Neural progenitor cell (in vitro differentiated cells): ENCODE data around the gene IRF9. TPM values are rescaled to one million over a fixed set of nuclear protein-coding genes. Genes with fewer than 3 reads are reported as not detected.

ENCODE experiments used
- DNase-seq: peaks from one replicate; pipeline ENCODE4 v3.0.0-alpha.2; 2016; ENCODE audit warnings: low spot score
- H2AFZ ChIP-seq: fragments of 200-600 bp; sonication (generic); replicated peaks from 2 replicates; pipeline ENCODE4 v1.6.1; 2016; ENCODE audit warnings: antibody characterized with exemption
- H3F3A ChIP-seq: fragments of 200-600 bp; sonication (generic); 2 replicates; pipeline ENCODE4 v1.6.1; 2016; ENCODE audit warnings: antibody characterized with exemption, low read depth
- H3K27ac ChIP-seq: fragments of 200-600 bp; sonication (generic); 2 replicates; pipeline ENCODE4 v1.5.1; 2016; ENCODE audit warnings: mild to moderate bottlenecking
- H3K27me3 ChIP-seq: fragments of 200-600 bp; sonication (generic); 2 replicates; pipeline ENCODE4 v1.6.1; 2016; ENCODE audit warnings: mild to moderate bottlenecking, moderate library complexity
- H3K36me3 ChIP-seq: fragments of 200-600 bp; sonication (generic); 2 replicates; pipeline ENCODE4 v1.5.1; 2016
- H3K4me1 ChIP-seq: fragments of 200-600 bp; sonication (generic); 2 replicates; pipeline ENCODE4 v1.6.1; 2016; ENCODE audit warnings: mixed run types
- H3K4me2 ChIP-seq: fragments of 200-600 bp; sonication (generic); 2 replicates; pipeline ENCODE4 v1.6.1; 2016
- H3K4me3 ChIP-seq: fragments of 200-600 bp; sonication (generic); 2 replicates; pipeline ENCODE4 v1.5.1; 2016
- H3K79me2 ChIP-seq: fragments of 200-600 bp; sonication (generic); 2 replicates; pipeline ENCODE4 v1.6.1; 2016; ENCODE audit warnings: low read depth
- H3K9ac ChIP-seq: fragments of 200-600 bp; sonication (generic); 2 replicates; pipeline ENCODE4 v1.6.1; 2016
- H3K9me3 ChIP-seq: fragments of 200-600 bp; sonication (generic); 2 replicates; pipeline ENCODE4 v1.5.1; 2016; ENCODE audit warnings: low read depth
- H4K20me1 ChIP-seq: fragments of 200-600 bp; sonication (generic); 2 replicates; pipeline ENCODE4 v1.6.1; 2016; ENCODE audit warnings: low read depth
- H3K27ac Mint-ChIP-seq: 3 replicates; pipeline ENCODE4 v1.8.0; 2021; ENCODE audit warnings: mixed read lengths
- H3K27me3 Mint-ChIP-seq: 2 replicates; pipeline ENCODE4 v1.8.0; 2022; ENCODE audit warnings: low read depth, mild to moderate bottlenecking, inconsistent platforms, moderate library complexity, mixed read lengths; ENCODE audit not compliant: insufficient read depth
- H3K36me3 Mint-ChIP-seq: 3 replicates; pipeline ENCODE4 v1.8.0; 2021; ENCODE audit warnings: mixed read lengths
- H3K4me1 Mint-ChIP-seq: 3 replicates; pipeline ENCODE4 v1.8.0; 2021; ENCODE audit warnings: mixed read lengths
- H3K4me3 Mint-ChIP-seq: 3 replicates; pipeline ENCODE4 v1.8.0; 2021; ENCODE audit warnings: mild to moderate bottlenecking, moderate library complexity, mixed read lengths
- H3K9me3 Mint-ChIP-seq: 3 replicates; pipeline ENCODE4 v1.8.0; 2020; ENCODE audit warnings: mixed read lengths
- EZH2 ChIP-seq: fragments of 200-600 bp; sonication (generic); IDR thresholded peaks from 2 replicates; pipeline ENCODE4 v1.6.1; 2017; ENCODE audit warnings: antibody characterized with exemption, mild to moderate bottlenecking, moderate library complexity
- EZH2phosphoT487 ChIP-seq: fragments of 200-600 bp; sonication (generic); IDR thresholded peaks from 2 replicates; pipeline ENCODE4 v1.6.1; 2017; ENCODE audit warnings: antibody characterized with exemption
- total RNA-seq: library from RNA; depleted of rRNA; stranded (reverse); fragments of >200 nt; gene quantifications from 2 replicates; pipeline ENCODE4 v1.2.3, GENCODE V29; 2015; ENCODE audit warnings: low replicate concordance
- TF ChIP-seq, protein P1 (sequence below): fragments of 200-600 bp; sonication (generic); IDR thresholded peaks from 2 replicates; pipeline ENCODE4 v1.5.1; 2017; ENCODE audit warnings: antibody characterized with exemption, mild to moderate bottlenecking

Gene IRF9
- total RNA-seq, 1 donor from 2014 or later = 9.7 TPM

DNA sequence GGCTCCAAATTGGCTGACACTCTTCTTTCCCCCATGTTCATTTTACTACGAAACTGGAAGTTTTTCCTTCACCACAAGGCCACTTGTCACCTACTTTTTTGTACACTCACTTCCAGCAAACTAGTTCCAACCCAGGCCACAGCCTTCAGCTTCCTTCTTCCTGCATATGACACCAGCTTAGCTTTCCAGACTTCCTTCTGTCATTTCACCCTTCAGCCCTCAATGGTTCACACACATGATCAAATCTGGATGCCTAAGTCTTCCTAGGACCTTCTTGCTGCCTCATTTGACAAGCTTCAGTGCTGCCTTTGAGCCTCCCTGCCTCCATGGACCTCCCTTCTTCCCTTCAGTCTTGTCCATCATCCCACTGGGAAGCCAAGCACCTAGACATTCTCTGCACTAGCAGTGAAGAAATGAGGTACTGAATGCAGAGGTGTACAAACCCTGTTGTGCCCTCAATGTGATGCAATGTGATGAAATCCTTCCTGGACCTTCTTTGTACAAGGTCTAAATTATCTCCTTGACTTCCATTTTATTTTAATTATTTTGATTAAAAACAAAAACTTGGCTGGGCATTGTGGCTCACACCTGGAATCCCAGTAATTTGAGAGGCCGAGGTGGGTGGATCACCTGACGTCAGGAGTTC, 6.5 kb downstream of the IRF9 start:
- Histone ChIP-seq H3K27me3 (no peaks in the 10 kb centered on the region), H2AFZ (no peak overlapping the region), H3K27ac (no peak overlapping the region), H3K9me3 (no peaks in the 10 kb centered on the region), H3K4me1 (no peaks in the 10 kb centered on the region), H4K20me1 (no peaks in the 10 kb centered on the region), H3K4me2 (no peak overlapping the region), H3F3A (peaks cover 19% of the 10 kb centered on the region), H3K36me3 (no peaks in the 10 kb centered on the region), H3K4me3 (no peak overlapping the region), H3K9ac (no peak overlapping the region), H3K79me2 (peaks cover 6% of the 10 kb centered on the region)
- Mint-ChIP-seq H3K4me3 (no peak overlapping the region), H3K4me1 (peaks cover 4% of the 10 kb centered on the region), H3K9me3 (no peaks in the 10 kb centered on the region), H3K36me3 (peaks cover 3% of the 10 kb centered on the region), H3K27me3 (peaks cover 8% of the 10 kb centered on the region), H3K27ac (peak overlapping the region; percentile 57)
- DNase-seq = no peak
- TF ChIP-seq EZH2phosphoT487 (no peak), EZH2 (no peak)
- TF ChIP-seq, protein P1, sequence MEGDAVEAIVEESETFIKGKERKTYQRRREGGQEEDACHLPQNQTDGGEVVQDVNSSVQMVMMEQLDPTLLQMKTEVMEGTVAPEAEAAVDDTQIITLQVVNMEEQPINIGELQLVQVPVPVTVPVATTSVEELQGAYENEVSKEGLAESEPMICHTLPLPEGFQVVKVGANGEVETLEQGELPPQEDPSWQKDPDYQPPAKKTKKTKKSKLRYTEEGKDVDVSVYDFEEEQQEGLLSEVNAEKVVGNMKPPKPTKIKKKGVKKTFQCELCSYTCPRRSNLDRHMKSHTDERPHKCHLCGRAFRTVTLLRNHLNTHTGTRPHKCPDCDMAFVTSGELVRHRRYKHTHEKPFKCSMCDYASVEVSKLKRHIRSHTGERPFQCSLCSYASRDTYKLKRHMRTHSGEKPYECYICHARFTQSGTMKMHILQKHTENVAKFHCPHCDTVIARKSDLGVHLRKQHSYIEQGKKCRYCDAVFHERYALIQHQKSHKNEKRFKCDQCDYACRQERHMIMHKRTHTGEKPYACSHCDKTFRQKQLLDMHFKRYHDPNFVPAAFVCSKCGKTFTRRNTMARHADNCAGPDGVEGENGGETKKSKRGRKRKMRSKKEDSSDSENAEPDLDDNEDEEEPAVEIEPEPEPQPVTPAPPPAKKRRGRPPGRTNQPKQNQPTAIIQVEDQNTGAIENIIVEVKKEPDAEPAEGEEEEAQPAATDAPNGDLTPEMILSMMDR = no peak

DNA sequence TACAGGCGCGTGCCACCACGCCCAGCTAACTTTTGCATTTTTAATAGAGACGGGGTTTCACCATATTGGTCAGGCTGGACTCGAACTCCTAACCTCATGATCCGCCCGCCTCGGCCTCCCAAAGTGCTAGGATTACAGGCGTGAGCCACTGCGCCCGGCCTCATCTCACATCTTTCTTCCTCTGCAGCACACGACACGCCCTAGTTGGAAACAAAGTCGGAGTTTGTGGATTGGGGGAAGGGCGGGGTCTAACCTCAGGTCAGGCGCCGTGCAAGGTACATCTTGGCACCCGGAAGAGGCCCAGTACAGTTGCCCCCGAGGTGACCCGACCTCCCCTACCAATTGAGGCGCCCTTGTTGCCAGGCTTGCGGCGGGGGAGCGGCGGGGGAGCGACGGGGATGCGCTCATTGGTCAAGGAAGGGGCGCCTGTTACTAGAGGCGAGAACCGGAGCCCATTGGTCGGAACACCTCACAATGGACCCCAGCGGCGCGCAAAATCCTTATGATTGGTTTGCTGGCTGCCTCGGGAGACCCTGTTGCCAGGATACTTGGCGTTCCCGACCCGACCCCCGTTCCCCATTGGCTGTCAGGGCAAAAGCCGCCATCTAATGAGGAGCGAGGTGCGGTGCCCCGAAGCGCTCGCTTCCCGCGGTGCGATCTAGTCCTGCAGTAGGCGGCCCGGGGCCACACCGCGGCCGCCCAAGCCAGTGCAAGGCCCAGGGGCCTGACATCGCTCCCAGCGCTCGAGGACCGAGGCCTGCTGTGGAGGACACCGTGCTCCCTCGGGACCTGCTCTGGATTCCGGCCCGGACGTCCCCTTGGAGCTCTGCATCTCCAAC, 10.6 kb downstream of the IRF9 start, which contains the start of gene REC8:
REC8 (plus strand) TSS at position 659 of the 839 bp plus-strand sequence. CDS start 473 bp downstream, outside the sequence.
- Histone ChIP-seq H3K9me3 (no peaks in the 10 kb centered on the region), H3K36me3 (no peaks in the 10 kb centered on the region), H3K9ac (no peak within 1 kb of the TSS), H3K79me2 (peaks cover 16% of the 10 kb centered on the region), H4K20me1 (peaks cover 8% of the 10 kb centered on the region), H3K4me1 (peaks cover 5% of the 10 kb centered on the region), H2AFZ (peak within 1 kb of the TSS; percentile 38), H3K4me2 (peak within 1 kb of the TSS; percentile 90), H3K27me3 (no peaks in the 10 kb centered on the region), H3F3A (peaks cover 23% of the 10 kb centered on the region), H3K27ac (no peak within 1 kb of the TSS), H3K4me3 (peak within 1 kb of the TSS; percentile 60)
- H3K4me1 Mint-ChIP-seq = peaks cover 7% of the 10 kb centered on the region
- DNase-seq = peak; percentile 99
- H3K36me3 Mint-ChIP-seq = peaks cover 2% of the 10 kb centered on the region
- H3K27ac Mint-ChIP-seq = peak within 1 kb of the TSS; percentile 50
- peak within 1 kb of the TSS; percentile 81 for H3K4me3 Mint-ChIP-seq
- H3K9me3 Mint-ChIP-seq = peaks cover 3% of the 10 kb centered on the region
- peaks cover 6% of the 10 kb centered on the region for H3K27me3 Mint-ChIP-seq
- TF ChIP-seq EZH2 (no peak), EZH2phosphoT487 (no peak)
- TF ChIP-seq, protein P1 = no peak

DNA sequence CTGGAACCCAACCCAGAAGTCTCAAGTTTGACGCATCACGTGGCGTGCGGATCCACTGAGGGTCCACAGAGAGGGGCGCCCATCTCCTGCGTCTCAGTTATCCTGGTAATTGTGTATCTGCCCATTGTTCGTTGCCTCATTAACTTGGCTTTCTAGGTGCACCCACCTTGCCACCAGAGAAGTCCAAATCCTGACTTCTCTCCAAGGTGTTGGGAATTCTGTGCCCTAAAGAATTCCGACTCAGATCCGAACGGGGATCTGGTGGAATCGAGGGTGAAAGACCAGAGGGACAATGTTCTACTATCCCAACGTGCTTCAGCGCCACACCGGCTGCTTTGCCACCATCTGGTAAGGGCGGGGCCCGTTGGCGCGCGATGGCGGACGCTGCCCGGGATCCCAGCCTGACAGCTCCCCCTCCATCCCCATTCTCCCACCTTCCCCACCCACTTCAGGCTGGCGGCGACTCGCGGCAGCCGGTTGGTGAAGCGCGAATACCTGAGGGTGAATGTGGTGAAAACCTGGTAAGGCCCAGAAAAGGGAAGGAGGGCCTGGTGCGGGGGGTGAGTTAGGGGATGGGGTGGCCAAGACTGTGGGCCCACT, 11.3 kb downstream of the IRF9 start:
- Histone ChIP-seq H3K79me2 (peaks cover 16% of the 10 kb centered on the region), H3F3A (peaks cover 23% of the 10 kb centered on the region), H3K9ac (no peak overlapping the region), H3K4me3 (peak overlapping the region; percentile 60), H3K27me3 (no peaks in the 10 kb centered on the region), H3K4me2 (peak overlapping the region; percentile 90), H3K36me3 (no peaks in the 10 kb centered on the region), H2AFZ (peak overlapping the region; percentile 38), H4K20me1 (peaks cover 10% of the 10 kb centered on the region), H3K9me3 (no peaks in the 10 kb centered on the region), H3K4me1 (peaks cover 5% of the 10 kb centered on the region), H3K27ac (no peak overlapping the region)
- DNase-seq = peak; percentile 45
- H3K4me3 Mint-ChIP-seq = peak overlapping the region; percentile 81
- no peak overlapping the region for H3K27ac Mint-ChIP-seq
- peaks cover 3% of the 10 kb centered on the region for H3K9me3 Mint-ChIP-seq
- peaks cover 7% of the 10 kb centered on the region for H3K4me1 Mint-ChIP-seq
- H3K27me3 Mint-ChIP-seq = peaks cover 6% of the 10 kb centered on the region
- TF ChIP-seq EZH2phosphoT487 = no peak
- TF ChIP-seq, protein P1 = no peak
- peaks cover 2% of the 10 kb centered on the region for H3K36me3 Mint-ChIP-seq
